Measurements from ENCODE around the gene AIRE.

Gene AIRE

DNA sequence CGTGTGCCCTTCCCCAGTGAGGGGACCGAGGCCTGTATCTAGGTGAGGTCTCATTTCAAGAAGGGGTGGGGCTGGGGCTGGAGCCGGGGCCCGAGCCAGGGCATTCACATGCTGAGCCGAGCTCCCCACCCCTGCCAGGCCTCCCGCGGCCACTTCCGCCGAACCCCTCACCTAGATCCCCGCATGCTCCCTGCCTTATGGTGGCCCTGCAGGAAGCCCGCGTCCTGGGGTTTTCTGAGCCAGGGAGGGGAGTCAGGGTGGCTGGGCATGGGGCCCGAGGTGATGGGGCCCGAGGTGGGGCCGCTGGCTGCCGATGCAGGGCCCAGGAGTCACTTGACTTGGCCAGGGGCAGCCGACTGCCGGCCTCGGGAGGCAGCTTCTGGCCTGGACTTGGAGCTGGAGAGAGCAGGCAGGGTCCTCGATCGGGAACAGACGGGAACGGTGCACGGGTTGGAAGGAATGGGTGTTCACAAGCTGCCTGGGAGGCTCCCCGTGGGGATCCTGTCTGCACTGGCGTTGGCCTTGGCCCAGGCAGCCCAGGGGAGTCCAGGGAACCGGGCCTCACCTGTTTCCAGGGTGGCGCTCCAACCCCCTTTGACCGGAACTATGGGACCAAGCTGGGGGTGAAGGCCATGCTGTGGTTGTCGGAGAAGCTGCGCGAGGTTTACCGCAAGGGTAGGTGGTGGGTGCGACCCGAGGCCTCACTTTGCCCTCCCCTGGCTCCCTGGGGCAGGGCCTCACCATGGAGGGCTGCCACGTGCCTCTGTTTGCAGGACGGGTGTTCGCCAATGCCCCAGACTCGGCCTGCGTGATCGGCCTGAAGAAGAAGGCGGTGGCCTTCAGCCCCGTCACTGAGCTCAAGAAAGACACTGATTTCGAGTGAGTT, 40.0 kb downstream of the AIRE start:
- no peak for DNase-seq

DNA sequence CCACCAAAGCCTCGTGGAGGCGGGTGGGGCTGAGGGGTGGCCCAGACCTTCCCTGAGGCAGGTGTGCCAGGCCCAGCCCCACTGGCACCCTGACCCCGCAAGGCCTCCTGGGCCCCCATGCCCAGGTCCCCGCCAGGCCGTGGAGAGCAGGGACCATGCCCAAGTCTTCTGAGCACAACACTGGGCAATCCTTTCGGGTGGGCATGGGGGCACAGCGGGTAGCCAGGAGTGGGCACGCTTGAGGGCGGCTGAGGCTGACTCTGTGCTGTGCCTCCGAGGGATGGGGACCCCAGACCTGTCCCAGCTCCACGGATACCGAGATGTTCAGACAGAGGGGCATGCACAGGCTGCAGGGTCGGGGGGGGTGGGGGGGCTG, 40.6 kb downstream of the AIRE start:
- DNase-seq, result no peak

DNA sequence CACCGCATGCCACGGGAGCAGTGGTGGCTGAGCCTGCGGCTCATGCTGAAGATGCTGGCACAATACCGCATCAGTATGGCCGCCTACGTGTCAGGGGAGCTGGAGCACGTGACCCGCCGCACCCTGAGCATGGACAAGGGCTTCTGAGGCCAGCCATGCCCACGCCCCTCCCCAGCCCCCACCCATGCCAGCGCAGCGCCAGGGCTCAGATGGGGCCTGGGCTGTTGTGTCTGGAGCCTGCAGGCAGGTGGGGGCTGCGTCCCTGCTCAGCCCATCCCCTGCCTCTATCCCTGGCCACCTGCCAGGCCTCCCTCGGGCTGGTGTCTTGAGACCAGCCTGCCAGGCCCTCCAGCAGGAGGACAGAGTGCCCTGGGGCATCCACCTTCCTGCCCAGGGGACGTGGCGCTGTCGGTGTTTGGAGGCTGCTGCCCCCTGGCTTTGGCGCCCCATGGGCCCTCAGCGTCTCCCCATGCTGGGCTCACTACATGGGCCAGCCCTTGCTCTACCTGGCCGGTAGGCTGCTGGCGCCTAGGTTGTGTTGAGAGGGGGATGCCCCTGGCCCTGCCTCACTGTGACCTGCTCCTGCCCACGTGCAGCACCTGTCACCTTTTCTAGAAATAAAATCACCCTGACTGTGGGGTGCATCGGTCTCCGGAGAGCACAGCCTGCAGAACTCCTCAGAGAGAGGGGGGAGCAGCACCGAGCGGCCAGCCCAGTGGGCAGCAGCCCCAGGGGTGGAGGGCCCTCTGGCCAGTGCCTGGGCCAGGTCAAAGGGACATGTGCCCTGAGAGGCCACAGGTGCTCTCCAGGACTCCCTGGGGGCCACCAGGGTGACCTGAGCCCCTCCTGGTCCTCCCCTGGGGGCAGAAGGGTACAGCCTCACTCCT, 41.3 kb downstream of the AIRE start:
- DNase-seq, result no peak

DNA sequence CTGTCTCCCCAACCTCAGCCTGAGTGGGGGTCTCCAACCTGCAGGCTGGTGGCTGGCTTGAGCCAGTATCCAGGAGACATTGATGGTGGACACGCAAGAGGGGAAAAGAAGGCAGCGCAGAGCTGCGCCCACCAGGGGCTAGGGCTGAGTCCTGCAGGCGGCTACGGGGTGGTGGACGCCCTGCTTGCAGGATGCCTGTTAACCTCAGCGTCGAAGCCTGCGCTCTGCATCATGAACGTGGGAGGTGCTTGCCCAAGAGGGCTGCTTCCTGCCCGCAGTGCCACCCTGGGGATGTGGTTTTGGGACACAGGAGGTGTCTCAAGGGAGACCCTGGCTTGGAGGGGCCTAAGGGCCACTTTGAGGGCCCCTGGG, 41.9 kb downstream of the AIRE start:
- DNase-seq, result no peak

DNA sequence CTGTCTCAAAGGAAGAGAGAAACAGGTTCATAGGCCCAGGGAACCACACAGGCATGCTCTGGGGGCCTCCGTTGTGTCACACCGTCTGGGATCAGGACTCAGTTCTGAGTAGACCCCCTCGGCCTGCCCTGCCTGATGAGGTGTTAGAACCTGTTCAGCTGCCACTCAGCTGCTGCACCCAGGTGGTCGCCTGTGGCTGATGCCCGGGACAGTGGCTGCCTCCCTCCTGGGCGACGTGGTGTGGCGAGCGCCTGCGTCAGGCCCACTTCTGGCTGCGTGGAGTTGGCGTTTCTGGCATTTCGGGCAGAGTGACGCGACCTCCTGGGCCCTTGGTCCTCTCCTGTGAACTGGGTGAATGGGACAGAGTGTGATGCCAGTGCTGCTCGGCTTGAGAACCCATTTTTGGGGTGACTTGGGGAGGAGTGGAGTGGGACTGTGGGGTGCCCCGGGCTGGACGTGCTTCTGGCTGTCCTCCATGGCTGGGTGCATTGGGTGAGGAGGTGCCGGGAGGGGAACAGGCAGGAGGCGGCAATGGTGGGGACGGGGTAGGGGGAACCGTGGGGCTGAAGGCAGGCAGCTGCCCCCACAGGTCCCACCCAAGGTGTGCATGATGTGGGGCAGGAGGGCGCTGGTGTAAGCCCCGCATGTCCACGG, 42.7 kb downstream of the AIRE start:
- DNase-seq, result no peak

DNA sequence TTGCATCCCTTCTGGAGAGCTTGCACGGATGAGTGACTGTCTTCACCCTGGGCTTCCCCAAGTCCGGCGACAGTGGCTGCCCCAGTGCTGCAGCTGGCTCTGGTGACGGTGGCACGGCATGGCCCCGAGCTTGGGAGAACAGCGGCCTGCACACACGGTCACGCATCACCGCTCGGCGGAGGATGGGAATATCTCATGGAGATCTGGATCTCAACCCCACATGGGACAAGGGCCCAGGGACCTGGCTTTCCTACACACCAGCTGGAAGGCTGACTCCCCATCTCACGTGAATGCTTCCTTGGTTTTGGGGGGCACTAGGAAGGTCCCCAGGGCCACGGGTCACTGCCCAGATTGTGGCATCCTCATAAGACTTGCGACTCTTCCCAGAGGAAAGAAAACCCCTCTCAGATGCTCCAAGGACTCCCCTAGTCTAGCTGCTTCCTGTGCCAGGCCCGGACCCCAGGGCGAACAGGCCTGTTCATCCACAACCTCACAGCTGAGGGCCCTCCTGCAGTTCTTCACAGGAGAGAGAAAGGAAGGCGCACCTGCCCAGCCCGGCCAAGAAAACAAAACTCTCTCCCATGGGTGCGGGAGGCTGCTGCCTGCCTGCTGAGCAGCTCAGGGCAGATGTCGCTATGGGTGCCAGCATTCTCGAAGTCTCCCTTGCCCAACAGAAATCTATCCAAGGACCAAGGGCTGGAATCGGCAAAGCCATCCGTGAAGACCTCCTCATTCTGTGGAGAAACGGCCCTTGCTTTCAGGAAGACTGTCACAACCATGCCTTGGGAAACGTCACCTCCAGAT, 43.6 kb downstream of the AIRE start:
- DNase-seq, result peak; percentile 37

DNA sequence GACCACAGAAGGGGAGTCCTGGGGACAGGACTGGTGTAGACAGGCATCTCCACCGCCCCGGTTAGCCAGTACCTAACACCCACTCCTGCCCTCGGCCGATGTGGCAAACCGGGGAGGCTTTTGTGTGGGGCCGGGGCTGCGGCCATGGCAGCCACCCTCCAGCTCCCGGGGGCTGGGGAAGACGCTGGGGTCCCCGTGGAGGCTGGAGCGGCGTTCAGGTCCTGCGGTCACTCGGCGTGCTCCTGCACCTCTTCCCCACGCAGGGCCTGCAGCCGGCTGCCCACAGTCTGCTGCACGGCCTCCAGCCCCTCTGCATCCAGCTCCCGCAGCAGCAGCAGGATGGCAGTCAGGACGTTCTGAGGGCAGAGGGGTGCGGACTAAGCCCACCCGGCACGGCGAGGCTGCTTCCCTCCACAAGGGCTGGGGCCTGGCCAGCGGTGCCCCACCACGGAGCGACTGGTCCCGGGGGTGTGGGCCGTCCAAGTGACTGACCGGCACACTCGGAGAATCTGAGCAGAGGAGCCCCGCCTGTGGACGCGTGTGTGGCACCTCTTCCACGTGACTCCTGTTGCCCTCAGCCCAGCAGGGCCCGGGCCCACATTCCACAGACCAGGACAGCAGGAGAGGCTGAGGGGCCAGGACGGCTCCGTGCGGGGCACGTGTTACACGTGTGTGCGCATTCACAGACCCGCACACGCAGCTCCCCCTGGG, 44.5 kb downstream of the AIRE start:
- no peak for DNase-seq

DNA sequence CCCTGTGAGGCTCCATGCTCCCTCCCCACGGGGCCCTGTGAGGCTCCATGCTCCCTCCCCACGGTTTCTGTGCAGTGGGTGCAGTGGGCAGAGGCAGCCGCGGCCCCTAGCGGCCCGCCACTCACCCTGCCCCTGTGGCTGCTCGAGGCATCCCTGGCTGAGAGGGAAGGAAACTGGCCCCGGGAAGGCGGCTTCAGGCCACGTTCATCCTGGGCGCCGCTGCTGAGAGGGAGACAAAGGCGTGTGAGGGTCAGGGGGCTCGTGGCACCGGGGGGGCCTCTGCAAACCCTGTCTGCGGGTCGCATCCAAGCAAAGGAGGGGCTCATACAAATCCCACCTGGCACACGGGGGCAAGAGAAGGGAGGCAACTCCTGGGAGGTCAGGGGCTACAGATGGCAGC, 45.0 kb downstream of the AIRE start:
- no peak for DNase-seq

DNA sequence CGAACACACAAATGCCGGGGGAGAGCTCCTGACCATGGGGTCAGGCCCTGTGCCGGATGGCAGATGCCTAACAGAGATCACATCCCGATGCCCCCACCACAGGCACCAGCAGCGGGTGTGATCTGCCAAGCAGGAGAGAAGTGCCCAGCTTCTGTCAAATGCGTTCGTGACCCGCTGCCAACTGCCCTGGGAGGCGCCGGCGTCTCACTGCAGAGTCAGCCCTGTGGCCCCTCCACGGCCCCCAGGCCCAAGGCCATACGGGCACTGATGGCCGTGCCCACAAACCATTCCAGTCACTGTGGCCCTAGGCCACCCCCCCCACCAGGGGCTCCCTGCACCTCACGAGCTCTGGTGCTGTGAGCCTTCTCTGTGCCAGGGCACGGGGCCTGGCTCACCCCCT, 45.5 kb downstream of the AIRE start:
- DNase-seq, result no peak

DNA sequence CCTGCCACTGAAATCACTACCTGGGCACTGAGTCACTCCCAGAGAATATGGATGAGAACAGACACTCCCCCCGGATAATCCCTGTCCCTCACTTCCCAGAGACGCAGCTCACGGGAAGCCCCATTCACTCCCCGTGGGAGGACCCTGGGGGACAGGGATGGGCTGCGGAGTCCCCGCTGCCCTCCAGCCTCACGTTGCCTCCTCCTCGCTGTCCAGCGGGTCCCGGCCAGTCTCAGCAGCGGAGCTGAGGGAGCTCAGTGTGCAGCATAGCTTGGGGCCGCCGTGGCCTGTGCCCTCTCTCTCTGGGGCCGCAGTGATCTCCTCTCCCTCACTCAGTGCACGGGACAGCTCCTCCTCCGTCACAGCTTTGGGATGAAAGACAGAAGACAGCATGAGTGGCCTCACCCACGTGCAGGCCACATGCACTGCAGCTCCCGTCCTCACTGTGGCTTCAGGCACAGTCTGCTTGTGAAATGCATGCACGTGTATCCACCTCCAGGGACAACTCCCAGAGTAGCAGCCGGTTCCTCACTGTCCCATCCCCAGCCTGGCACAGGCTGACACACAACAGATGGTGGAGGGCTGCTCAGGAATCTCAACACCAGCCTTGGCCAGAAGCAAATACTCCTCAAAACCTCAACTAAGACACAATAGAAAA, 46.1 kb downstream of the AIRE start:
- no peak for DNase-seq

DNA sequence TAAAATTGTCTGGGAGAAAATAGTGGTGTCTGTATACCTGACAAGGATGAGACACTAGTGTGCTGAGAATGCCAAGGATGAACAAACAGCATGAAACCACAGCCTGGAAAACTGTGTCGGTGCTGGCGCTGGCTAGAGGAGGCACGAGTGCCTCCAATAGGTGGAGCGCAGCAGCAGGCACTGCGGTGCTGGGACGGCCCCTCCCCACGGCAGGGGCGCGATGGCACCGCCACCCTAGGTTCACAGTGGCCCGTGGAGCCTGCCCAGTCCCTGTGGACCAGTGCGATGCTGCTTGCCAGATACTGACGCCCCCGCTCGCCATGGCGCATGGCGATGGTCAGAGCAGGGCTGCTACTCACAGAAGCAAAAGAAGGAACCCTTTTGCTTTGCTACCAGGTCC, 46.7 kb downstream of the AIRE start:
- DNase-seq, result peak; percentile 20

DNA sequence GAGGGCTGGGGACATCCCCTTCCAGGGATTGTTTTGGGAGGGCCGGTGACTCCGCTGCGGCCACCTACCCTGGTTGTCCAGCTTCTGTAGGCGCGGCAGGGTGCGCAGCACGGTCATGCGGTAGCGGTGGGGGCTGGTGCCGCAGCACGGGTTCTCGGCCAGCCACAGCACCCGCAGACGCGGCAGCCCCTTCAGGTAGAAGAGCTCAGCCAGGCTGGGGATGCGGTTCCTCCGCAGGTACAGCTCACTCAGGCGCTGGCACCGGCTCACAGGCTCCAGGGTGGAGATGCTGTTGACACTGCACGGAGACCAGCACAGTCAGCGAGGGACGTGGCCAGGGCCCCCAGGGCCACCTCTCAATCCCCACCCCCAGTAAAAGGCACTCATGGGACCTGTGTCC, 47.3 kb downstream of the AIRE start:
- DNase-seq, result no peak

DNA sequence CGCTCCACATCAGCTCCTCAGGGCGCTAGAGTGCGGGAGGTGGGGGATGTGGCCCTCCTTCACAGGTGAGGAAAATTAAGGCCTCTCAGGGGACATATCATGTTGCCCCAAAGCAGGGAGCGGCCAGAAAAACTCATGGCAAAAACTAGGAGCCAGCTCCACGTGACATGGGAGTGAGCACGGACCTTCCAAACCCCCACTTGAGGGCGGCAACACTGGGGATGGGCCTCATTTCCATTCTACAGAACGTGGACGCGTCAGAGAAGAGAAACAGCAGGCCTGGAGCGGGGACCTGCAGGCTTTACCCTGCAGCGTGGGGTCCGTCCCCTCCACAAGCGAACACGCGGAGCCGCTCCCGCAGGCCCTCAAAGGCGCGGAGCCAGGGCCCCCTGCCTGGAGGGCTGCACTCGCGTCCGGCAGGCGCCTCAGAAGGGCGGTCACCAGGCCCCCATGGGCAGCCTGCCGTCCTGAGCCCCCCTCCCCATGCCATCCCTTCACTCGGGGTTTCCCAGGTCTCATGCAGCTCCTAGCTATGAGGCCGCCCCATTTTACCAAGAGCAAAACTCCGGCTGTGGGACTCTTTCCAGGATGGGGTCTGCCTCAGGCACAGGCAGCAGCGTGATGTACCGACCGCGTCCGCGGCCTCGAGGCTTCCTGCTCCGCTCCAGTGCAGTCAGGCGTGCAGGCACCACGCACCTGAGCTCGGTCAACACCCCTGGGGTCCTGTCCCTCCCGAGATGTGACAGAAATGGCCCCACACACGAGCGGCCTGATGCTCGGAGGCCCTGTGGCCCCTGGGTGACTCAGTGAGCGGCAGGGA, 48.0 kb downstream of the AIRE start:
- peak; percentile 65 for DNase-seq

DNA sequence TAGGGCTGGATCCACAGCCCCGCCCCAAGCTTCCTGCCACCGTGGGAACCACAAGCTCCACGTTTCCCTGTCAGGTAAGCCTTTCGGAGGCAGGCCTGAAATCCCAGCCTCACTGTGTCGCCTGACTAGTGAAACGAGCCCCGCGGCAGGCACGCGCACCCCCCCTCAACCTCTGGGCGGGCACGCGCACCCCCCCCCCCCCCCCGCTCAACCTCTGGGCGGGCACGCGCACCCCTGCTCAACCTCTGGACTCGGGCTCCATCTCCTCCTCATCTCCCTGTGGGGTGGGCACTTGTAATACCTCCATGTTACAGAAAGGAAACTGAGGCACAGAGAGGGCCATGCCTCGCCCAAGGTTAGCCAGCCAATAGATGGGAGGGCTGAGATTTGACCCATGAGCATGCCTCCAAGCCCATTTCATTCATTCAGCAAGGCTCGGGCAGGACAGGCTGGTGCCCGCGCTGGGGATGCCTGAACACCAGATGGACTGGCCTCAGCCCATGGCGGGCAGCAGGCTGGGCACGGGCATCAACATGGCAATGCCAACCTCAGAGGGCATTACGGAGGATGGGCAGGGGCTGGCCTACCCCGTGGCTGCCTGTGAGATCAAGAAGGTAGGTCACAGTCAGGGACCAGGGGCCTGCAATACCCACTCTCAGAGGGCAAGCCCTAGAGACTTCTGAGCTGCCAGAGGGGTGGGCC, 48.8 kb downstream of the AIRE start:
- peak; percentile 65 for DNase-seq

DNA sequence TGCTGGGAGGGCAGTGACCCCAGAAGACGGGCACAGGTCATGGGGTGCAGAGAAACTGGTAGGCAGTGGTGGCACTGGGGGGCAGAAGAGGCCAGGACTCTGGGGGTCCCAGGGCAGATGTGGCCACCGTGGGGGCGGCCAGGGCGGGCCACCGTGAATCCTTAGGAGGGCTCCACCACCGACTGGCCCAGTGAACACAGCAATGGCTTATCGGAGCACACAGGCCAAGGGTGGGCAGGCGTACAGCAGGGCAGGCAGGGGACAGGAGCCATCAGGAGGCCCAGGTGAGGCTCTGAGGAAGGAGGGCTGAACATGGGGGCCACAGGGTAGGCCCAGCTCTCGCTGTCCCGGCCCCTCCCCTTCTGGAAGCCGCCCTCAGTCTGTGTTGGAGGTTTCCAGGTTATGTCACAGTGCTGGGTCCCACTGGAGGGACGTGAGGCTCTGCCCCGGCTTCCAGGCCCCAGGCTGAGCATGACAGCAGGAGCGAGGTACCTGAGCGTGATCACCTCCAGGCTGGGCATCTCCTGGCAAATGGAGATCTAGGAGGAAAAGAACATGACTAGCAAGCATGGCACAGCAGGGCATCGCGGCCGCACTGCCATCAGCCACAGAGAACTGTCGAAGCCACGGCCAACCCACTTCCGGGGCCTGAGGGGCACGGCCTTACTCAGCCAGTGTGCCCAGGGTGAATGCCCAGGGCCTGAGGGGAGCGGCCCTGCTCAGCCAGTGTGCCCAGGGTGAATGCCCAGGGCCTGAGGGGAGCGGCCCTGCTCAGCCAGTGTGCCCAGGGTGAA, 49.8 kb downstream of the AIRE start:
- DNase-seq, result no peak

DNA sequence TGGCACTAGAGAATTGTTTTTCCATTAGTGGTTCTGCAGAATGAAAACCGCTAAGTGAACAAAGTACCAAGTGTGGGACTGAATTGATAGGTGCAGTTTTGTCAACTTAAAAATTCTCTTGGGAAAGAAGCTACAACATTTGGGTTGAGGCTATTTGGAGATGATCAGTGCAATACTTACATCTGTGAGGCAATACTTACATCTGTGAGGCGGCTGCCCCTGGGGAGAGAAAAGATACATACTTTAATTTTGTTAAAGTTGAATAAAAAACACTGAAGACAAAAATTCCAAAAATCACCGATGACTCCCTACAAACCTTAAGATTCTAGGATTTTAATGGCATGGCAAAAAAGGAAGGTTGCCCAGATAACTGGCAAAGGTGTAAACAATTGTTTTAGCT, 51.8 kb downstream of the AIRE start:
- no peak for DNase-seq

DNA sequence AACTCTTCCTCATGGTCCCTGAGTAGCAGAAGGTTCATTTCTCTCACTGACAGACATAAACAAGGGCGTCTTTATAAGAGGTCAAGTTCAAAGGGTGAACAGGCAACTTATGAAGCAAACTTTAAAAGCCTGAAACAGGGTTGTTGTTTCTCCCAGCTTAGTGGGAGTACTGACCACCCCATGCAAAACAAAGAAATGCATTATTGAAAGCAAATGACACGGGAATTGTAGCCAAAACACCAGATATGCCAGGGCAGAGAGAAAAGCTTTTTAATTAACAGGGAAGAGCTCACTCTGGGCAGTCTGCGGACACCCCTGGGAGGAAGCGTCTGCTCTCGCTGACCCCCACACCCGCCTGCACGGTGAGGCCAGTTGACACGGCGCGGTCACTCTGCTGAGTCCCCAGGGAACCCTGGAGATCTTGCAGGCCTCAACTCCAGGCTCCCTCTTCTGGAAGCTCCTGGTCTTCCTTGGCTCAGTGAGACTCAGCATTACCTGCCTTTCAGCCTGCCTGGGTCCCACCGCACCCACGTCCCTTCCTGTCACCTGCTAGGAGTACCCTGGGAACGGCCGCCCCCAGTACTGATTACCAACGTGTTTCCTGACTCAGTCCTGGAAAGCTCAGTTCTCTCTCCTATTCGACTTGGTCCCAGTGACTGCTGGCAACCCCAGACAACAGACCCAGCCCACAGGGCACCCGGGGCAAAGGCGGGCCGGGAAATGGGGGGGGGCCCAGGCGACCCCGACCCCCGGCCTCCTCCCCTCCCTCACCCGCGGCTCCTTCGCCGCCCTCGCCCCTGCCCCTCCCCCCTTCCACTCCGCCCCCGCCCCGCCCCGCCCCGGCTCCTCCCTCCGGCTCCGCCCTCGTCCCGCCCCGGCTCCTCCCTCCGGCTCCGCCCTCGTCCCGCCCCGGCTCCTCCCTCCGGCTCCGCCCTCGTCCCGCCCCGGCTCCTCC, 52.5 kb downstream of the AIRE start:
- peak; percentile 90 for DNase-seq
